Activated CD4-positive, alpha-beta memory T cell treated with anti-CD3 and anti-CD28 coated beads for 36 hours (primary cell): ENCODE measurements around the gene SPIRE1. TPM values are rescaled to one million over a fixed set of nuclear protein-coding genes. Genes with fewer than 3 reads are reported as not detected.

Experiments used
- CTCF ChIA-PET: fragments of 350-600 bp; sonication (Branson Sonifier 250); formaldehyde crosslinking; loops from one replicate; lab custom pipeline; 2021; ENCODE audit warnings: antibody characterized with exemption, inconsistent platforms; lab: Charles Lee
- POLR2A ChIA-PET: fragments of 350-600 bp; sonication (Branson Sonifier 250); formaldehyde crosslinking; loops from one replicate; lab custom pipeline; 2021; ENCODE audit warnings: antibody characterized with exemption; lab: Charles Lee
- DNase-seq: peaks from one replicate; pipeline ENCODE4 v3.0.0-alpha.2; 2020
- H3K27ac Mint-ChIP-seq: one replicate; pipeline ENCODE4 v1.8.0; 2021; ENCODE audit warnings: mixed read lengths
- H3K27me3 Mint-ChIP-seq: one replicate; pipeline ENCODE4 v1.8.0; 2021; ENCODE audit warnings: mixed read lengths
- H3K36me3 Mint-ChIP-seq: one replicate; pipeline ENCODE4 v1.8.0; 2021; ENCODE audit warnings: mixed read lengths
- H3K4me1 Mint-ChIP-seq: one replicate; pipeline ENCODE4 v1.8.0; 2021; ENCODE audit warnings: low read depth, mixed read lengths
- H3K4me3 Mint-ChIP-seq: one replicate; pipeline ENCODE4 v1.8.0; 2021; ENCODE audit warnings: mild to moderate bottlenecking, mixed read lengths
- H3K9me3 Mint-ChIP-seq: one replicate; pipeline ENCODE4 v1.8.0; 2021; ENCODE audit warnings: mixed read lengths
- intact Hi-C: fragments of 100-400 bp; cut with micrococcal nuclease; formaldehyde crosslinking; loops from one replicate; pipeline ENCODE4 v1.15.1; 2023
- total RNA-seq, 2 experiments: library from RNA; stranded (reverse); gene quantifications; one replicate each; pipeline ENCODE4 v1.2.3, GENCODE V29; 2021

The SPIRE1 gene
- total RNA-seq, 2 experiments from 2014 or later, result 5.1 to 7.2 TPM

DNA sequence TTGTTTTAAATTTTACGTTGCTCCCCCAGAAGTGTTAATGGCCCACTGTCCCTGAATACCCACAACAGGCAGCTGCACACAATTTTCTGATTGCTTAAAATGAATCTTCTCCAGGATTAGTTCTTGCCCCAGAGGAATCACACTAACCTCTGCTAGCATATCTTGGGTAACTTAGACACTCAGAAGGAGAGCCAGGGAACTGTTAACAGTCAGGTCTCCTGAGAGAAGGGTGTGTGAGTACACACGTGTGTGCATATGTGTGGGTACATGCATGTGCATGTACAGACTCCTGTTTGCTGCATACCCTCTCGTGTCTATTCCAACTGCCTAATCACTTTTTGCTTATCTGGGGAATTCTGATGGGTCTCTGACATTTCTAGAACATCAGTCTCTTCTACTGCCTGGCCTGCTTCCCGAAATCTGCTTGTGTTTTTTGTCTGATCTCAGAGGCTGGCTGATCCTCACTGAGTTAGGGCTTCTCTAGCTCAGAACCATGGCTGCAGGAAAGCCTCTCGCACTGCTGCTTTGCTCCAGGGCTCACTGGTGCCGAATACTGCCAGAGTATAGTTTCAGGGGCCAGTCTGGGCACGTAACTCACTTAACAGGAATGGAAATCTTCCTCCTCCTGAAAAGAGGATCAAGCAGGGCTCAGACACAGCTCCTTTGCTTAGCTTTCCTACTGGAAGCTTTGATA lies 187.4 kb downstream of the SPIRE1 start:
- Mint-ChIP-seq H3K36me3 (no peaks in the 10 kb centered on the region), H3K4me3 (no peak overlapping the region), H3K27me3 (no peaks in the 10 kb centered on the region), H3K4me1 (no peaks in the 10 kb centered on the region), H3K9me3 (no peaks in the 10 kb centered on the region), H3K27ac (no peak overlapping the region)
- no peak for DNase-seq
- ChIA-PET POLR2A (no interaction called here), CTCF (no interaction called here)
- intact Hi-C loops, result no loop called here

- Mint-ChIP-seq H3K4me3 (no peak overlapping the region), H3K9me3 (no peaks in the 10 kb centered on the region), H3K36me3 (no peaks in the 10 kb centered on the region), H3K27ac (no peak overlapping the region), H3K27me3 (no peaks in the 10 kb centered on the region), H3K4me1 (no peaks in the 10 kb centered on the region)
- no peak for DNase-seq
- intact Hi-C loops, result no loop called here
- CTCF ChIA-PET, result interaction anchor here (0.8 kb wide), 1 partner anchor 172 kb away, joined by 3 read pairs; no protein-coding TSS in a partner anchor
- POLR2A ChIA-PET, result no interaction called here
Observed at GRCh38 chr18:12468445-12468844, 189.5 kb downstream of the SPIRE1 start.

- CTCF ChIA-PET, result no interaction called here
- H3K36me3 Mint-ChIP-seq, result no peaks in the 10 kb centered on the region
- no peak overlapping the region for H3K4me3 Mint-ChIP-seq
Observed at GRCh38 chr18:12464731-12465130, 193.2 kb downstream of the SPIRE1 start.

DNA sequence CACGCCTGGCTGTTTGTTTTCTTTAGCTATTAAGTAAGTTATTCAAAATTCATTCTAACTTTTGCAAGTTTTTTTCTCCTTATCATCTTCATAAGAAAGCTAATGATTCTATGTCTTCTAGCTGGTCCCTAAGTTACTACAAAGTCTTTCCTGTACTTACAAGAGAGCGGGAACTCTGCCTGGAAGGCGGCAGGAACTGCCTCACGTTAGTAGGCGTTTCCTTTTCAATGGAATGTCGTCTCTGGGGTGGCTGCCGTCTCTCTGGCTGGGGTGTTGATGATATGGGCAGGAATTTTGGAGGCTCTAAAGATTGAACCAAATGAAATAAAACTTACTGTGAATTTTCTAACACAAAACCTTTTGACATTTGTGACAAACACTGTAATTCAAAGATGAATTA lies 194.7 kb downstream of the SPIRE1 start:
- DNase-seq, result no peak
- H3K9me3 Mint-ChIP-seq, result no peaks in the 10 kb centered on the region
- H3K4me3 Mint-ChIP-seq, result no peak overlapping the region
- H3K4me1 Mint-ChIP-seq, result no peaks in the 10 kb centered on the region
- no peak overlapping the region for H3K27ac Mint-ChIP-seq
- ChIA-PET POLR2A (no interaction called here), CTCF (no interaction called here)
- no peaks in the 10 kb centered on the region for H3K36me3 Mint-ChIP-seq
- intact Hi-C loops, result no loop called here
- no peaks in the 10 kb centered on the region for H3K27me3 Mint-ChIP-seq

More at GRCh38 chr18:12464731-12465130, 193.2 kb downstream of the SPIRE1 start:
- no peaks in the 10 kb centered on the region for H3K4me1 Mint-ChIP-seq
- H3K27me3 Mint-ChIP-seq, result no peaks in the 10 kb centered on the region
- no peaks in the 10 kb centered on the region for H3K9me3 Mint-ChIP-seq
- intact Hi-C loops, result no loop called here
- POLR2A ChIA-PET, result no interaction called here
- H3K27ac Mint-ChIP-seq, result no peak overlapping the region
- no peak for DNase-seq

GRCh38 chr18:12462242-12462641 lies 195.7 kb downstream of the SPIRE1 start:
- DNase-seq, result no peak
- H3K4me3 Mint-ChIP-seq, result no peak overlapping the region
- no peaks in the 10 kb centered on the region for H3K36me3 Mint-ChIP-seq
- POLR2A ChIA-PET, result no interaction called here
- H3K27ac Mint-ChIP-seq, result no peak overlapping the region
- CTCF ChIA-PET, result no interaction called here
- H3K27me3 Mint-ChIP-seq, result no peaks in the 10 kb centered on the region
- H3K9me3 Mint-ChIP-seq, result no peaks in the 10 kb centered on the region
- intact Hi-C loops, result no loop called here
- no peaks in the 10 kb centered on the region for H3K4me1 Mint-ChIP-seq

DNA sequence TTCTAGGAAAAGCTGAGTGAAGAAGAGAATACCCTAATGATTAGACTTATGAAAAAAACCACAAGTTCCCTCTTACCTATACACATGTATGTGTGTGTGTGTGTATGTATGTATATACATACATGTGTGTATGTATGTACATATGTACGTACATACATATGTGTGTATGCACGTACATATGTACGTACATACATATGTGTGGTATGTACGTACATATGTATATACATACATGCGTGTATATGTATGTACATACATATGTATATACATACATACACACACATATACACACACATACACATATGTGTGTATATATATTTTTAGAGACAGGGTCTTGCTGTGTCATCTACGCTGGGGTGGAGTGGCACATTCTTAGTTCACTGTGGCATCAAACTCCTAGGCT lies 196.6 kb downstream of the SPIRE1 start:
- Mint-ChIP-seq H3K9me3 (no peaks in the 10 kb centered on the region), H3K27me3 (no peaks in the 10 kb centered on the region), H3K4me3 (no peak overlapping the region), H3K4me1 (no peaks in the 10 kb centered on the region), H3K27ac (no peak overlapping the region), H3K36me3 (no peaks in the 10 kb centered on the region)
- intact Hi-C loops, result no loop called here
- DNase-seq, result no peak
- CTCF ChIA-PET, result interaction anchor here (1.3 kb wide), 1 partner anchor 20 kb away, joined by 3 read pairs; no protein-coding TSS in a partner anchor
- POLR2A ChIA-PET, result interaction anchor here (0.6 kb wide), 1 partner anchor 139 kb away, joined by 3 read pairs; no protein-coding TSS in a partner anchor

DNA sequence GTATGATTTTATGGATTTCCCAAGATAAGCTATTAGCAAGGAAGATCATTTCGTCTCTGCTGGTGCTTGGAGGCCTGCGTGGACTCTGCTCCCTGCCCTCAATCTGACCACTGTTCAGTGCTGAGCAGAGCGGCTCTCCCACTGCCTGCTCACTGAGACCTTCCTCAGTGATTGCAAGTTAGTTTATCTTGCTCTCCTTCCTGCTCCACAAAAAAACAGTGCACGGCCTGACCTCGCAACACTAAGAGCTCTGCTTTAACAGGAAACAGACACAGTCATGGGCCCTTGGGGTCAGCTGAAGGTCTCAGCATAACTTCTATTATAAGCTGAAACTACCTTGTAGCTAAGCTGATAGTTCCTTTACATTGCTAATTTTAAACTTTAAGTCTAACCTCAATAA lies 197.0 kb downstream of the SPIRE1 start:
- Mint-ChIP-seq H3K36me3 (no peaks in the 10 kb centered on the region), H3K9me3 (no peaks in the 10 kb centered on the region), H3K4me1 (no peaks in the 10 kb centered on the region), H3K27ac (no peak overlapping the region), H3K4me3 (no peak overlapping the region), H3K27me3 (no peaks in the 10 kb centered on the region)
- ChIA-PET POLR2A (no interaction called here), CTCF (interaction anchor here (1.3 kb wide), 1 partner anchor 19 kb away, joined by 3 read pairs; no protein-coding TSS in a partner anchor)
- intact Hi-C loops, result no loop called here
- no peak for DNase-seq

DNA sequence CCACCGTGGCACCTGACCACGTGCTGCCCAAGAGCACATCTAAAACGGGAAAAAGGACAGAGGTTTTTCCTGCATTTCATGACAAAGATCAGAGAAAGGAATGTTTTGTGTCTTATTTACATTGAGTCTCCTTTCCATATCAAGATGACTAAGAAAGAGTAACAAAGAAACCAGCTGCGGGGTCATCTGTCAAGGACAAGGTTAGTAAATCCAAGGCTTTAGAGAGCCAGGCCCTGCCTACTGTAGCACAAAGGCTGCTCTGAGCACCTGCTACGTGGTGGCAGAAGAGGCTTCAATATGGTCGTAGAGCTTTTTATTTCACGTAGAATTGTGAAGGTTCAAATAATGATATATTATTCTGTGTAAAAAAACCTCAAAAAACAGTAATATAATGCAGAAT lies 199.1 kb downstream of the SPIRE1 start:
- ChIA-PET CTCF (no interaction called here), POLR2A (no interaction called here)
- H3K9me3 Mint-ChIP-seq, result no peaks in the 10 kb centered on the region
- no peak overlapping the region for H3K4me3 Mint-ChIP-seq
- H3K36me3 Mint-ChIP-seq, result no peaks in the 10 kb centered on the region
- intact Hi-C loops, result no loop called here
- no peaks in the 10 kb centered on the region for H3K27me3 Mint-ChIP-seq
- no peak for DNase-seq
- no peak overlapping the region for H3K27ac Mint-ChIP-seq
- H3K4me1 Mint-ChIP-seq, result no peaks in the 10 kb centered on the region

DNA sequence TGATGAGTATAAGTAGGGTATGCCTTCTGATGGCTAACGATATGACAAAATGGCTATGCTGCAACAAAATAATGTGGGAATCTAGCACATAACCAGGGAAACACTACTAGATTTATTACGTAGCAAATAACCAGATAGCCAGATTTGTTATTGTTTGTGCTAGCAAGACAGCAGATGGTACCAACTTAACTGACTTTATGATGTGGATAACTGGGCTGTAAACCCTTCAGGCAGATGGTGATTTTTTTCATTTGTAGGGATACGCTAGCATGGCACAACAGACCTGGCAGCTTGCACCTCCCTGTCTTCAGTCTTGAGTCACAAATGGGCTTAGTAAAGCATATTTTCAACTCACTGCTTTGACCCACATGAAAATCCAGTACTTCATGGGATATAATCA lies 201.5 kb downstream of the SPIRE1 start:
- ChIA-PET CTCF (no interaction called here), POLR2A (no interaction called here)
- DNase-seq, result no peak
- no peaks in the 10 kb centered on the region for H3K36me3 Mint-ChIP-seq
- no peak overlapping the region for H3K4me3 Mint-ChIP-seq
- H3K4me1 Mint-ChIP-seq, result no peaks in the 10 kb centered on the region
- intact Hi-C loops, result no loop called here
- H3K9me3 Mint-ChIP-seq, result no peaks in the 10 kb centered on the region
- H3K27ac Mint-ChIP-seq, result no peak overlapping the region
- H3K27me3 Mint-ChIP-seq, result no peaks in the 10 kb centered on the region

DNA sequence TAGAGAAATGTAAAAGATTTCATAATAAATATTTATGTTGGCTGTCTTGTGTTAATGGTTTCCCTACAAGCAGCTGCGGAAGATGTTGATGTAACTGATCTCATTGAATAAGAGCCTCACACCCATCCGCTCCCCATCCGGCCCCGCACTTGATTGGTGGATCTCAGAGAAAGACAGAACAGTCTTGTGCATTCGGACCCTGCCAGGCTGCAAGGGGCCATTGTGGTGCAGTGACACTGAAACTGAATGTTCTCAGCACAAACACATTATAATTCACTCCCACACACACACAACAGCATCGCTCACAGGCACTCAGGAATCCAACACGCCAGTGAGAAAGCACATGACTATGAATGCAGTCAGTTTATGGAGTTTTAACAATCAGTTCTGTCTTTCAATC lies 202.4 kb downstream of the SPIRE1 start:
- Mint-ChIP-seq H3K27me3 (no peaks in the 10 kb centered on the region), H3K4me1 (no peaks in the 10 kb centered on the region), H3K27ac (no peak overlapping the region), H3K4me3 (no peak overlapping the region), H3K36me3 (no peaks in the 10 kb centered on the region), H3K9me3 (no peaks in the 10 kb centered on the region)
- CTCF ChIA-PET, result no interaction called here
- intact Hi-C loops, result no loop called here
- POLR2A ChIA-PET, result no interaction called here
- no peak for DNase-seq

- POLR2A ChIA-PET, result interaction anchor here (0.6 kb wide), 1 partner anchor 400 kb away, joined by 4 read pairs; no protein-coding TSS in a partner anchor
Observed at GRCh38 chr18:12452784-12453183, 205.1 kb downstream of the SPIRE1 start.

DNA sequence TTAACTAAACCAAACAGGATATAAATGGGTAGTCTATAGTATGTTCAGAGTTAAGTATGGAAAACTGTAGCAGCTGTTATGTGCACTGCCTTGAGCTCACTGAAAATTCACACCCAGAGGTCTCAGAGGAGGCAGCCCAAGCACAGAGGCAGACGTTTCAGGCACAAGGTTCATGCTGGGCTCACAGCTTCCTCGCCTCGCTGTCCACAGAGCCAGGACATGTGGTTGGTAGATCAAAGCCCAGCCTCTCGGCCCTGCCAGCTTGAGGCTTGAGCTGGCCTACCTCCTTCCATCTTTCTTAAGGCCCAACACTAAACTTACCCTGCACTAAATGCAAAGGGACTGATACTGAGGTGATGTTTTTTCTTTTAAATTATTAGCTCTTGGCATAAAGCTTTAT lies 206.5 kb downstream of the SPIRE1 start:
- H3K36me3 Mint-ChIP-seq, result no peaks in the 10 kb centered on the region
- H3K9me3 Mint-ChIP-seq, result no peaks in the 10 kb centered on the region
- H3K4me1 Mint-ChIP-seq, result no peaks in the 10 kb centered on the region
- no peak overlapping the region for H3K4me3 Mint-ChIP-seq
- ChIA-PET POLR2A (no interaction called here), CTCF (interaction anchor here (1.0 kb wide), 1 partner anchor 124 kb away, joined by 3 read pairs; no protein-coding TSS in a partner anchor)
- no peak for DNase-seq
- intact Hi-C loops, result no loop called here
- no peaks in the 10 kb centered on the region for H3K27me3 Mint-ChIP-seq
- H3K27ac Mint-ChIP-seq, result no peak overlapping the region

More at GRCh38 chr18:12452784-12453183, 205.1 kb downstream of the SPIRE1 start:
- CTCF ChIA-PET, result interaction anchor here (1.0 kb wide), 1 partner anchor 8 kb away, joined by 3 read pairs; no protein-coding TSS in a partner anchor
- DNase-seq, result no peak
- Mint-ChIP-seq H3K36me3 (no peaks in the 10 kb centered on the region), H3K4me1 (no peaks in the 10 kb centered on the region), H3K4me3 (no peak overlapping the region), H3K27ac (no peak overlapping the region), H3K27me3 (no peaks in the 10 kb centered on the region), H3K9me3 (no peaks in the 10 kb centered on the region)
- intact Hi-C loops, result no loop called here
